HG03460 (cell line): ENCODE measurements around the gene SHB.

Experiments used
- ATAC-seq: cut with Tn5 transposase; IDR thresholded peaks from one replicate; pipeline ENCODE4 v1.9.1; 2021; ENCODE audit not compliant: unreplicated experiment

SHB gene

GRCh38 chr9:37971691-37972090, 97.3 kb downstream of the SHB start:
- no peak for ATAC-seq

- no peak for ATAC-seq
Observed at GRCh38 chr9:37971108-37971459, 97.9 kb downstream of the SHB start.

- no peak for ATAC-seq
Observed at GRCh38 chr9:37970301-37971107, 98.5 kb downstream of the SHB start.

- ATAC-seq = no peak
Observed at GRCh38 chr9:37969558-37970300, 99.3 kb downstream of the SHB start.

GRCh38 chr9:37969130-37969529, 99.9 kb downstream of the SHB start:
- no peak for ATAC-seq

- ATAC-seq = no peak
Observed at GRCh38 chr9:37968228-37968701, 100.8 kb downstream of the SHB start.

- ATAC-seq = no peak
Observed at GRCh38 chr9:37967761-37968080, 101.3 kb downstream of the SHB start.

GRCh38 chr9:37967014-37967760, 101.8 kb downstream of the SHB start:
- ATAC-seq = no peak

GRCh38 chr9:37966412-37967013, 102.5 kb downstream of the SHB start:
- ATAC-seq = peak; percentile 70

GRCh38 chr9:37965676-37966345, 103.2 kb downstream of the SHB start:
- peak; percentile 69 for ATAC-seq

GRCh38 chr9:37965116-37965515, 103.9 kb downstream of the SHB start:
- no peak for ATAC-seq

- no peak for ATAC-seq
Observed at GRCh38 chr9:37964740-37965081, 104.3 kb downstream of the SHB start.

- no peak for ATAC-seq
Observed at GRCh38 chr9:37963936-37964739, 104.9 kb downstream of the SHB start.

- no peak for ATAC-seq
Observed at GRCh38 chr9:37961351-37961750, 107.7 kb downstream of the SHB start.

GRCh38 chr9:37960631-37961030, 108.4 kb downstream of the SHB start:
- ATAC-seq = no peak

- no peak for ATAC-seq
Observed at GRCh38 chr9:37959976-37960375, 109.1 kb downstream of the SHB start.

GRCh38 chr9:37958154-37958553, 110.9 kb downstream of the SHB start:
- ATAC-seq = no peak

GRCh38 chr9:37957664-37957953, 111.4 kb downstream of the SHB start:
- ATAC-seq = no peak

GRCh38 chr9:37956904-37957663, 111.9 kb downstream of the SHB start:
- no peak for ATAC-seq

- ATAC-seq = no peak
Observed at GRCh38 chr9:37956423-37956820, 112.6 kb downstream of the SHB start.
